ENCODE data around the gene MOB3A.

The MOB3A gene

DNA sequence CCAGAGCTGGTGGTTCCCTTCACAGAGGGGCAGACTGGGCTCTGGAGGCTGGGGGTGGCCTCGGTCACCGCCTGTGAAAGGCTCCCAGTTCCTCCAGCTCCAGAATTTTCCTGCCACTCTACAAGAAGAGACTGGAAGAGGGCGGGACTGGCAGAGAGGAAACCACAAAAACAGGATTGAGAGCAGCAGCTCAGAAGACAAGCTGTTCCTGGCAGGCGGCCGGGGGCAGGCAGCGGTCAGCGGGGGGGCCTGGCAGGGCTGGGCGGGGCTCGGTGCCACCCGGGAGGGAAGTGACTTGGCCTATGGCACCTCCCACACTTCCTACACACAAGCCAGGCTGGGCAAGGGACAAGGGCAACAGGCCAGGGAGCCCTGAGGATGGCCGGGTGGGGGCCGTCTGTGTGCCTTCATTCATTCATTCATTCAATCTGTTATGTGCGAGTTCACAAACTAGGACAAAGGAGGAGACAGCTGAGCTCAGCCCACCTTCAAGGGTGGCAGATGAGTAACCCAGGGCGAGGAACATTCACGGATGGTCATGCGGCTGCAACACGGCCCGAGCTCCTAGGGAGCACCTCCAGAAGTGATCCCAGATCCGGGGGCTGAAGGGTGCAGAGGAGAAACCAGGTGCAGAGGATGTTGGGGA is 63.7 kb downstream of the MOB3A start:
- DNase-seq = peak; percentile 90

DNA sequence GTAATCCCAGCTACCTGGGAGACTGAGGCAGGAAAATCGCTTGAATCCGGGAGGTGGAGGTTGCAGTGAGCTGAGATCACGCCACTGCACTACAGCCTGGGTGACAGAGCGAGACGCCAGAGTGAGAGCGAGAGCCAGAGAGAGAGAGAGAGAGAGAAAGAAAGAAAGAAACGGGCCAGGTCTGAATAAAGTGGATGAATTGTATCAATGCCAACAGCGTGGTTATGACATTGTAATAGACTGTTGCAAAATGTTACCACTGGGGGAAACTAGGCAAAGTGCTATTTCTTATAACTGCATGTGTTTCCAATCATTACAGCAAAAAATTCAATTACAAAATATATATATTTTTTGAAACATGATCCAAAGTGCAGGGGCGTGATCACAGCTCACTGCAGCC is 68.8 kb downstream of the MOB3A start:
- DNase-seq = no peak

DNA sequence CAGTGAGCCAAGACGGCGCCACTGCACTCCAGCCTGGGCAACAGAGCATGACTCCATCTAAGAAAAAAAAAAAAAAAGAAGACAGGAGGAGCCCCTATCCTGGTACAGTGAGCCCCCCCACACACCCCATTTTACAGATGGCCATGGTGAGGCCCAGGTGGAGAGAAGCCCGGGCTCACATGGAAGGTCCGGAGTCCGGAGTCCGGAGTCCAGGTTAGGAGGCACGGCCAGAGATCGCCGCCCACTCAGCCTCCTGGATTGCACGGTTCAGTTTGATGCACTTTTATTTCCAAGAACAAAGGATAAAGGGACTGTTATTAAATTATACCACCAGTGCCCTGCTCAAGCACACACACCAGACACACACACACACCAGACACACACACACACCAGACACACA is 69.4 kb downstream of the MOB3A start:
- DNase-seq = no peak

DNA sequence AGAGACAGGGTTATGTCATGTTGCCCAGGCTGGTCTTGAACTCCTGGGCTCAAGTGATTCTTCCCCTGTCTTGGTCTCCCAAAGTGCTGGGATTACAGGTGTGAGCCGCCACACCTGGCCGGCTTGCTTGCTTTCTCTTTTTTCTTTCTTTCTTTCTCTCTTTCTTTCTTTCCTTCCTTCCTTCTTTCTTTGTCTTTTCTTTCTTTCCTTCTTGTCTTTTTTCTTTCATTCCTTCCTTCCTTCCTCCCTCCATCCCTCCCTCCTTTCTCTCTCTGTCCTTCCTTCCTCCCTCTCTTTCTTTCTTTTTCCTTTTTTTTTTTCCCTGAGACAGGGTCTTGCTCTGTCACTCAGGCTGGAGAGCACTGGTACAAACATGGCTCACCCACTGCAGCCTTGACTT is 73.8 kb downstream of the MOB3A start:
- no peak for DNase-seq

DNA sequence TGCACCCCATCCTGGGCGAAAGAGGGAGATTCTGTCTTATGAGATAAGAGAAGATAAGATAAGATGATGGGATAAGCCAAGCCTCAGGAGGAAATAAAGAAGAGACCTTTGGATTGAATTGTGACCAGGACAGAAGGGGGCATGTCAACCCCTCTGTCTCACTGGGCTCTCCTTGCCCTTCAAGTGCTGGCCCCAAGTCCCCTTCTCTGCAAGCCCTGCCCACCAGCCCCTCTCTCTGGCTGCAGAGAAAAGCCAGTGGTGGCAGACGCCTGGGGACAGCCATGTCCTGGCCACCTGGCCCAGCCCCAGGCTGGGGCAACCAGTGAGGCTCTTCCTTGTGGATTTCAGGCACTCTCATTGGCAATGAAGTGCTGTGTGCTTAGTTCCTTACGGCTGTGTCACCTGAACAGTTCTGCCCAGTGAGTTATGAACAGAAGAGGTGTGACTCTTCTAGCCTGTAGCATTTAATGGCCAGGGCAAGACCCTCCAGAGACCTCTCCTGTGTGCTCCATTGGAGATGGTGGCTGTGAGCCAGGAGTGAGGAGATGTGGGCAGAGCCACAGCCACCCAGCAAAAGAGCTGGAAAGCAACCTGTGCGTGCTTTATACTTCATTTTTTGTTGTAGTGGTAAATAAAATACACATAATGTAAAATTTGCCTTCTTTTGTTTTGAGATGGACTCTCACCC is 74.5 kb downstream of the MOB3A start:
- no peak for DNase-seq

Measured in kidney glomerular epithelial cell (primary cell).